ENCODE results near the gene GAK.

GAK gene

GRCh38 chr4:911871-912490 is 20.1 kb downstream of the GAK start:
- no peaks in the 10 kb centered on the region; the same call in 1 of the 2 replicates for H3K4me1 ChIP-seq (ENCODE audit: insufficient read depth, low read length)
- no peak overlapping the region for H3K4me3 ChIP-seq (ENCODE audit: low read depth in 1 of 2, low read length in 2 of 2)

DNA sequence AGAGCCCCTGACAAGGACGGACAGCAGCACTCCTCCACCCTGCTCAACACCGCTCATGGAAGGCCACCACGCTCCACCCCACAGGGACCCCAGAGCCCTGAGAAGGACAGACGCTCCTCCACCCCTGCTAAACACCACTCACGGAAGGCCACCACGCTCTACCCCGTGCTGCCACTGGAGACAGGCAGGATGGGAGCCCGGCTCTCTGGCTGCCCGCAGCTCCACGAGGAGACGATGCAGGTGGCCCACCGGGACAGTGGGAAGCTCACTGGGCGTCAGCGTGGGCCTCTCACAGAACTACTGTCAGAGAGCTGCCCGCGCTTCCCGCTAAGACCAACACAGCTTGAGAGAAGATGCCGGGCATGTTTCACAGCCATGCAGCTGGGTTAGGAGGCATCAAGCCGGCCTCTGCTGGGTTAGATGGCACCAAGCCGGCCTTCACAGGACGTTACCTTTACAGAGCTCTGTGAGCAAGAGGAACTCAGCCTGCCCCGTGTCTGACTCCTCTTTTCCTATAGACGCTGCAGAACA is 20.8 kb downstream of the GAK start:
- no peak for DNase-seq
- H3K36me3 ChIP-seq (ENCODE audit: insufficient read depth, low read length), result peaks cover 60% of the 10 kb centered on the region
- peaks cover 69% of the 10 kb centered on the region for H4K20me1 ChIP-seq (ENCODE audit: insufficient read depth, low read length)

More at GRCh38 chr4:911871-912490, 20.1 kb downstream of the GAK start:
- Histone ChIP-seq H4K20me1 (ENCODE audit: insufficient read depth, low read length) (peaks cover 74% of the 10 kb centered on the region), H3K27ac (ENCODE audit: low read length) (no peak overlapping the region), H3K9ac (ENCODE audit: low read depth, low read length) (no peak overlapping the region), H3K36me3 (ENCODE audit: insufficient read depth, low read length) (peaks cover 57% of the 10 kb centered on the region), H3K9me3 (ENCODE audit: insufficient read depth, low read length, severe bottlenecking) (no peaks in the 10 kb centered on the region), H3K27me3 (ENCODE audit: insufficient read depth, low read length, poor library complexity) (no peaks in the 10 kb centered on the region), H3K79me2 (ENCODE audit: insufficient read depth, low read length) (peaks cover 81% of the 10 kb centered on the region), H2AFZ (ENCODE audit: low read depth, low read length) (no peak overlapping the region), H3K4me2 (ENCODE audit: insufficient read depth, low read length) (no peak overlapping the region)
- DNase-seq (no peak), ATAC-seq (ENCODE audit: insufficient read depth, low read depth) (no peak)
- TF ChIP-seq CTCF (IDR thresholded peaks at IDR 0.05; ENCODE audit: borderline replicate concordance, extremely low read depth, low read length, poor library complexity, severe bottlenecking) (no peak), EZH2 (IDR thresholded peaks at IDR 0.05; ENCODE audit: borderline replicate concordance, low read depth, low read length, severe bottlenecking) (no peak)

DNA sequence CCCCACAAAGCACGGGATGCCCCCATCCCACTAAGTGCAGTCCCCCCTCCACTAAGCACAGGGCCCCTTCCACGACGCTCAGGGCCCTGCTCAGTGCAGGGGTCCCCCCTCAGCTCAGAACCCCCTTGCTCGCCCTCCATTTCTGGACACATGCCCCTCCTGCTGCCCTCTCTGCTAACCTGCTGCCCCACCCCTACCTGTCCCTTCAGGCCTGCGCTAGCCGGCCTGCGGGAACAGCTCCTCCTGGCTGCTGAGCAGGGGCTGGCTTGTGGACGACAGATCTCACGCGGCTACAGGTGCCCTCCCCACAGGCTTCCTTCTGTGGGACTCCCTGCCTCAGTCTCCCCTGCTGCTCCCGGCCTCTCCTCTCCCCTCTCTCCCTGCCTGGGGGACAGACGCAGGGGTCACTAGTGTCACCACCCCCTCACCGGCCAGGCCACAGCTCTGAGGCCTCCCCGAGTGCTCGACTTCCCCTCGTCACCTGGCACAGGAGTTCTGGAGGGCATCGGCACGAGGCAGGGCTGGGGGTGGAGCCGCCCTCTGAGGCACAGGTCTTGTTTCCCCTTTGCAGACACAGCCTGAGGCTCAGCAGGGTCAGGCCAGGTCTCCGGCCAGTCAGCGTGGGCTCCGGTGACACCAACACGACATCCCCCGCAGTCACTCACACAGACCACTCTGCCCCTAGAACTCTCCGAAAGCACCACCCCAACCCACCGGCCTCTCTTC is 21.6 kb downstream of the GAK start:
- H3K4me3 ChIP-seq (ENCODE audit: low read depth in 1 of 2, low read length in 2 of 2), result no peak overlapping the region
- DNase-seq (no peak), ATAC-seq (ENCODE audit: insufficient read depth, low read depth) (no peak)
- H2AFZ ChIP-seq (ENCODE audit: low read depth, low read length), result no peak overlapping the region
- H3K4me2 ChIP-seq (ENCODE audit: insufficient read depth, low read length), result no peak overlapping the region
- no peak overlapping the region for H3K27ac ChIP-seq (ENCODE audit: low read length)
- no peaks in the 10 kb centered on the region; the same call in 1 of the 2 replicates for H3K4me1 ChIP-seq (ENCODE audit: insufficient read depth, low read length)
- H3K36me3 ChIP-seq (ENCODE audit: insufficient read depth, low read length), result peaks cover 67% of the 10 kb centered on the region
- no peaks in the 10 kb centered on the region for H3K9me3 ChIP-seq (ENCODE audit: insufficient read depth, low read length, severe bottlenecking)
- no peak for TF ChIP-seq EZH2 (IDR thresholded peaks at IDR 0.05; ENCODE audit: borderline replicate concordance, low read depth, low read length, severe bottlenecking)
- TF ChIP-seq CTCF (IDR thresholded peaks at IDR 0.05; ENCODE audit: borderline replicate concordance, extremely low read depth, low read length, poor library complexity, severe bottlenecking), result no peak
- peaks cover 77% of the 10 kb centered on the region for H3K79me2 ChIP-seq (ENCODE audit: insufficient read depth, low read length)
- H3K27me3 ChIP-seq (ENCODE audit: insufficient read depth, low read length, poor library complexity), result no peaks in the 10 kb centered on the region
- no peak overlapping the region for H3K9ac ChIP-seq (ENCODE audit: low read depth, low read length)
- H4K20me1 ChIP-seq (ENCODE audit: insufficient read depth, low read length), result peaks cover 73% of the 10 kb centered on the region

More for the DNA sequence above, 20.8 kb downstream of the GAK start:
- TF ChIP-seq EZH2 (IDR thresholded peaks at IDR 0.05; ENCODE audit: borderline replicate concordance, low read depth, low read length, severe bottlenecking), result no peak
- peaks cover 78% of the 10 kb centered on the region for H3K79me2 ChIP-seq (ENCODE audit: insufficient read depth, low read length)
- no peaks in the 10 kb centered on the region for H3K9me3 ChIP-seq (ENCODE audit: insufficient read depth, low read length, severe bottlenecking)
- H3K27me3 ChIP-seq (ENCODE audit: insufficient read depth, low read length, poor library complexity), result no peaks in the 10 kb centered on the region
- H3K9ac ChIP-seq (ENCODE audit: low read depth, low read length), result no peak overlapping the region
- no peak overlapping the region for H3K4me3 ChIP-seq (ENCODE audit: low read depth in 1 of 2, low read length in 2 of 2)
- no peak overlapping the region for H3K27ac ChIP-seq (ENCODE audit: low read length)
- H3K4me1 ChIP-seq (ENCODE audit: insufficient read depth, low read length), result no peaks in the 10 kb centered on the region; the same call in 1 of the 2 replicates
- ATAC-seq (ENCODE audit: insufficient read depth, low read depth), result no peak
- no peak overlapping the region for H3K4me2 ChIP-seq (ENCODE audit: insufficient read depth, low read length)
- no peak overlapping the region for H2AFZ ChIP-seq (ENCODE audit: low read depth, low read length)

GRCh38 chr4:909821-910220 is 22.3 kb downstream of the GAK start:
- DNase-seq, result no peak
- H3K27ac ChIP-seq (ENCODE audit: low read length), result no peak overlapping the region
- H3K36me3 ChIP-seq (ENCODE audit: insufficient read depth, low read length), result peaks cover 74% of the 10 kb centered on the region
- no peak for TF ChIP-seq CTCF (IDR thresholded peaks at IDR 0.05; ENCODE audit: borderline replicate concordance, extremely low read depth, low read length, poor library complexity, severe bottlenecking)
- no peak for TF ChIP-seq EZH2 (IDR thresholded peaks at IDR 0.05; ENCODE audit: borderline replicate concordance, low read depth, low read length, severe bottlenecking)
- no peaks in the 10 kb centered on the region for H3K27me3 ChIP-seq (ENCODE audit: insufficient read depth, low read length, poor library complexity)
- H2AFZ ChIP-seq (ENCODE audit: low read depth, low read length), result no peak overlapping the region
- no peak overlapping the region for H3K4me2 ChIP-seq (ENCODE audit: insufficient read depth, low read length)
- H3K4me1 ChIP-seq (ENCODE audit: insufficient read depth, low read length), result no peaks in the 10 kb centered on the region
- H3K79me2 ChIP-seq (ENCODE audit: insufficient read depth, low read length), result peaks cover 71% of the 10 kb centered on the region
- H3K4me3 ChIP-seq (ENCODE audit: low read depth in 1 of 2, low read length in 2 of 2), result no peak overlapping the region
- no peaks in the 10 kb centered on the region for H3K9me3 ChIP-seq (ENCODE audit: insufficient read depth, low read length, severe bottlenecking)
- no peak for ATAC-seq (ENCODE audit: insufficient read depth, low read depth)
- no peak overlapping the region for H3K9ac ChIP-seq (ENCODE audit: low read depth, low read length)
- peaks cover 72% of the 10 kb centered on the region for H4K20me1 ChIP-seq (ENCODE audit: insufficient read depth, low read length)
